ENCODE measurements around the gene TNFSF10. TPM values are rescaled to one million over a fixed set of nuclear protein-coding genes. Genes with fewer than 3 reads are reported as not detected.

TNFSF10 gene
- polyA plus RNA-seq, 1 of the 3 experiments (the other 2 are of a cell fraction): 0.10 TPM

GRCh38 chr3:172464306-172464705 is 58.9 kb downstream of the TNFSF10 start:
- Histone ChIP-seq H3K4me1 (ENCODE audit: control insufficient read depth in 1 of 2, insufficient read depth in 2 of 2, low read depth in 1 of 2, low read length in 1 of 2) (peaks cover 0 to 2% of the 10 kb centered on the region in 2 experiments; a peak in 1 of 4 replicates), H3K9me2 (no peaks in the 10 kb centered on the region), H3K27ac (ENCODE audit: low read depth in 2 of 2, low read length in 1 of 2) (no peak overlapping the region), H3K36me3 (replicated peaks in 1 of 2; ENCODE audit: control insufficient read depth in 1 of 2, insufficient read depth in 2 of 2, low read length in 1 of 2) (no peaks in the 10 kb centered on the region), H3K9me3 (no peaks in the 10 kb centered on the region), H3K27me3 (ENCODE audit: insufficient read depth) (no peaks in the 10 kb centered on the region), H3K4me2 (no peak overlapping the region), H3F3A (replicated peaks; ENCODE audit: insufficient read depth) (no peaks in the 10 kb centered on the region), H2AFZ (ENCODE audit: low read depth) (no peak overlapping the region), H4K20me1 (ENCODE audit: insufficient read depth) (no peaks in the 10 kb centered on the region), H3K9ac (no peak overlapping the region), H3K79me2 (ENCODE audit: insufficient read depth) (no peaks in the 10 kb centered on the region), H3K4me3 (ENCODE audit: low read depth in 2 of 2, low read length in 1 of 2) (no peak overlapping the region)
- CTCF ChIA-PET: interaction anchor here (1.0 to 1.3 kb wide), 4 partner anchors 12 to 209 kb away, joined by 3 read pairs; no protein-coding TSS in a partner anchor
- 73% methylated on average over 6 of the region's 6 CpGs for WGBS (ENCODE audit: low lambda C conversion rate)
- no peak for DNase-seq
- TF ChIP-seq NFIC (IDR thresholded peaks at IDR 0.05; ENCODE audit: borderline replicate concordance) (no peak), FOSL2 (IDR thresholded peaks at IDR 0.05; ENCODE audit: borderline replicate concordance, low read depth) (no peak), GABPA (IDR thresholded peaks at IDR 0.05; ENCODE audit: low read depth) (no peak), MEF2A (IDR thresholded peaks at IDR 0.05; ENCODE audit: borderline replicate concordance, low read depth) (no peak), USF2 (IDR thresholded peaks at IDR 0.05; ENCODE audit: borderline replicate concordance, low read depth, low read length) (no peak), USF1 (IDR thresholded peaks at IDR 0.05; ENCODE audit: borderline replicate concordance, low read depth) (no peak)
- POLR2A ChIA-PET: no interaction called here

- Histone ChIP-seq H3K9ac (no peak overlapping the region), H3K27ac (ENCODE audit: low read depth in 2 of 2, low read length in 1 of 2) (no peak overlapping the region), H3K9me3 (no peaks in the 10 kb centered on the region), H3K9me2 (no peaks in the 10 kb centered on the region), H2AFZ (ENCODE audit: low read depth) (no peak overlapping the region), H4K20me1 (ENCODE audit: insufficient read depth) (no peaks in the 10 kb centered on the region), H3K27me3 (ENCODE audit: insufficient read depth) (no peaks in the 10 kb centered on the region), H3K36me3 (replicated peaks in 1 of 2; ENCODE audit: control insufficient read depth in 1 of 2, insufficient read depth in 2 of 2, low read length in 1 of 2) (no peaks in the 10 kb centered on the region), H3K79me2 (ENCODE audit: insufficient read depth) (no peaks in the 10 kb centered on the region), H3K4me1 (ENCODE audit: control insufficient read depth in 1 of 2, insufficient read depth in 2 of 2, low read depth in 1 of 2, low read length in 1 of 2) (no peaks in the 10 kb centered on the region), H3F3A (replicated peaks; ENCODE audit: insufficient read depth) (no peaks in the 10 kb centered on the region), H3K4me2 (no peak overlapping the region), H3K4me3 (ENCODE audit: low read depth in 2 of 2, low read length in 1 of 2) (no peak overlapping the region)
- 30% methylated on average over 5 of the region's 5 CpGs for WGBS (ENCODE audit: low lambda C conversion rate)
- POLR2A ChIA-PET: no interaction called here
- peak; percentile 55 for DNase-seq
- CTCF ChIA-PET: interaction anchor here (0.6 to 3.4 kb wide), 45 partner anchors 9 to 915 kb away, joined by 3 to 27 read pairs (median 4); partner anchors contain the start of genes ECT2 and GHSR
- no peak for TF ChIP-seq RCOR1 (IDR thresholded peaks at IDR 0.05; ENCODE audit: low read length)
- TF ChIP-seq CTCF (IDR thresholded peaks at IDR 0.05): peak; percentile 89
- TF ChIP-seq TEAD4 (IDR thresholded peaks at IDR 0.05; ENCODE audit: borderline replicate concordance, insufficient read depth): no peak
- no peak for TF ChIP-seq SIN3A (IDR thresholded peaks at IDR 0.05; ENCODE audit: borderline replicate concordance, low read depth, low read length)
- peak; percentile 60 for TF ChIP-seq RAD21 (IDR thresholded peaks at IDR 0.05; ENCODE audit: low read length)
- peak; percentile 30 for TF ChIP-seq SMC3 (IDR thresholded peaks at IDR 0.05; ENCODE audit: low read depth, low read length)
Measured at GRCh38 chr3:172461530-172462138, 61.6 kb downstream of the TNFSF10 start.
